CD4-positive, alpha-beta memory T cell (primary cell): ENCODE results near the gene CDCP2. TPM values are rescaled to one million over a fixed set of nuclear protein-coding genes. Genes with fewer than 3 reads are reported as not detected.

Experiments used
- CTCF ChIA-PET: fragments of 350-600 bp; sonication (Branson Sonifier 250); formaldehyde crosslinking; loops from one replicate; lab custom pipeline; 2021; ENCODE audit warnings: inconsistent platforms; ENCODE audit not compliant: partially characterized antibody; lab: Charles Lee
- POLR2A ChIA-PET: fragments of 350-600 bp; sonication (Branson Sonifier 250); formaldehyde crosslinking; loops from one replicate; lab custom pipeline; 2021; ENCODE audit not compliant: partially characterized antibody; lab: Charles Lee
- DNase-seq, 5 donors: peaks; one replicate each; pipeline versions ENCODE4 v3.0.0 to v3.0.0-alpha.2; 2020 to 2022; ENCODE audit warnings: mixed read lengths in 1 of 5
- H3K27ac ChIP-seq: one replicate; pipeline ENCODE4 v1.7.0; 2013; ENCODE audit warnings: low read depth, low read length
- H3K27me3 ChIP-seq: 2 replicates; pipeline ENCODE4 v1.7.0; 2013; ENCODE audit warnings: mild to moderate bottlenecking, low read length, moderate library complexity; ENCODE audit not compliant: insufficient read depth
- H3K36me3 ChIP-seq: 2 replicates; pipeline ENCODE4 v1.7.0; 2013; ENCODE audit warnings: mild to moderate bottlenecking, low read length, moderate library complexity; ENCODE audit not compliant: insufficient read depth
- H3K4me1 ChIP-seq: 2 replicates; pipeline ENCODE4 v1.7.0; 2013; ENCODE audit warnings: mild to moderate bottlenecking, low read length, moderate library complexity; ENCODE audit not compliant: insufficient read depth
- H3K4me3 ChIP-seq, 2 donors: one replicate each; pipeline ENCODE4 v1.7.0; 2013; ENCODE audit warnings: low read length in 2 of 2, mild to moderate bottlenecking in 1 of 2
- H3K9me3 ChIP-seq, 2 donors: one replicate each; pipeline ENCODE4 v1.7.0; 2013; ENCODE audit warnings: low read length in 2 of 2, control low read depth in 1 of 2; ENCODE audit not compliant: control insufficient read depth in 1 of 2
- H3K27ac Mint-ChIP-seq, 7 donors: one replicate each; pipeline ENCODE4 v1.8.0; 2020 to 2021; ENCODE audit warnings: mixed read lengths in 7 of 7, mild to moderate bottlenecking in 6 of 7, inconsistent platforms in 3 of 7, moderate library complexity in 3 of 7
- H3K27me3 Mint-ChIP-seq, 2 donors: one replicate each; pipeline ENCODE4 v1.8.0; 2020 to 2021; ENCODE audit warnings: mixed read lengths in 2 of 2
- H3K36me3 Mint-ChIP-seq, 2 donors: one replicate each; pipeline ENCODE4 v1.8.0; 2020 to 2021; ENCODE audit warnings: mixed read lengths in 2 of 2, inconsistent platforms in 1 of 2, mild to moderate bottlenecking in 1 of 2
- H3K4me1 Mint-ChIP-seq, 4 donors: one replicate each; pipeline ENCODE4 v1.8.0; 2020 to 2021; ENCODE audit warnings: mixed read lengths in 4 of 4, mild to moderate bottlenecking in 1 of 4
- H3K4me3 Mint-ChIP-seq, 8 donors: one replicate each; pipeline ENCODE4 v1.8.0; 2020 to 2021; ENCODE audit warnings: mixed read lengths in 8 of 8, mild to moderate bottlenecking in 7 of 8, moderate library complexity in 6 of 8, inconsistent platforms in 3 of 8
- H3K9me3 Mint-ChIP-seq, 8 donors: one replicate each; pipeline ENCODE4 v1.8.0; 2020 to 2021; ENCODE audit warnings: mixed read lengths in 8 of 8, mild to moderate bottlenecking in 5 of 8, inconsistent platforms in 3 of 8, moderate library complexity in 1 of 8
- intact Hi-C: fragments of 100-400 bp; cut with micrococcal nuclease; formaldehyde crosslinking; loops from one replicate; pipeline ENCODE4 v1.15.1; 2023
- polyA plus RNA-seq, 2 donors: library from polyadenylated mRNA; unstranded; fragments of 300-500 nt; fragmentation: Illumina TruSeq; gene quantifications; one replicate each; pipeline ENCODE4 v1.2.3, GENCODE V29; 2021
- total RNA-seq, 2 experiments: library from RNA; stranded (reverse); gene quantifications; one replicate each; pipeline ENCODE4 v1.2.3, GENCODE V29; 2021

Gene CDCP2
- total and polyA plus RNA-seq, 4 experiments from 2014 or later, result 0.19 TPM; not detected in 3

GRCh38 chr1:54176621-54177327, 24.0 kb upstream of the CDCP2 start:
- ChIA-PET POLR2A (no interaction called here), CTCF (no interaction called here)
- intact Hi-C loops, result no loop called here
- H3K4me1 ChIP-seq, result no peaks in the 10 kb centered on the region
- no peaks in the 10 kb centered on the region for H3K27me3 ChIP-seq
- no peak overlapping the region for H3K27ac ChIP-seq
- Mint-ChIP-seq H3K27ac (no peak overlapping the region), H3K36me3 (peaks cover 4 to 6% of the 10 kb centered on the region in 2 donors), H3K9me3 (no peaks in the 10 kb centered on the region), H3K4me3 (no peak overlapping the region), H3K4me1 (peaks cover 0 to 1% (median under 1%) of the 10 kb centered on the region in 4 donors), H3K27me3 (no peaks in the 10 kb centered on the region)
- no peak for DNase-seq
- H3K9me3 ChIP-seq, result no peaks in the 10 kb centered on the region
- no peaks in the 10 kb centered on the region for H3K36me3 ChIP-seq
- H3K4me3 ChIP-seq, result no peak overlapping the region

GRCh38 chr1:54174106-54174505, 21.3 kb upstream of the CDCP2 start:
- Mint-ChIP-seq H3K27me3 (no peaks in the 10 kb centered on the region), H3K4me1 (peaks cover 7 to 12% (median 8%) of the 10 kb centered on the region in 4 donors), H3K4me3 (no peak overlapping the region), H3K36me3 (peaks cover 2 to 4% of the 10 kb centered on the region in 2 donors), H3K27ac (no peak overlapping the region), H3K9me3 (no peaks in the 10 kb centered on the region)
- H3K27me3 ChIP-seq, result no peaks in the 10 kb centered on the region
- H3K9me3 ChIP-seq, result no peaks in the 10 kb centered on the region
- ChIA-PET POLR2A (no interaction called here), CTCF (no interaction called here)
- no peak overlapping the region for H3K27ac ChIP-seq
- no peaks in the 10 kb centered on the region for H3K36me3 ChIP-seq
- H3K4me1 ChIP-seq, result no peaks in the 10 kb centered on the region
- H3K4me3 ChIP-seq, result no peak overlapping the region
- DNase-seq, result no peak
- intact Hi-C loops, result no loop called here

- Mint-ChIP-seq H3K4me1 (peaks cover 7 to 12% (median 8%) of the 10 kb centered on the region in 4 donors), H3K9me3 (no peaks in the 10 kb centered on the region), H3K27ac (no peak overlapping the region), H3K36me3 (peaks cover 2 to 4% of the 10 kb centered on the region in 2 donors), H3K27me3 (no peaks in the 10 kb centered on the region), H3K4me3 (no peak overlapping the region)
- no peaks in the 10 kb centered on the region for H3K4me1 ChIP-seq
- intact Hi-C loops, result no loop called here
- ChIA-PET POLR2A (no interaction called here), CTCF (interaction anchor here (2.3 kb wide), 1 partner anchor 8 kb away, joined by 9 read pairs; no protein-coding TSS in a partner anchor)
- no peaks in the 10 kb centered on the region for H3K27me3 ChIP-seq
- no peak overlapping the region for H3K4me3 ChIP-seq
- no peaks in the 10 kb centered on the region for H3K9me3 ChIP-seq
- no peak for DNase-seq
- no peak overlapping the region for H3K27ac ChIP-seq
- no peaks in the 10 kb centered on the region for H3K36me3 ChIP-seq
Measured at GRCh38 chr1:54173681-54174080, 20.9 kb upstream of the CDCP2 start.

- H3K27ac ChIP-seq, result no peak overlapping the region
- intact Hi-C loops, result no loop called here
- H3K9me3 ChIP-seq, result no peaks in the 10 kb centered on the region
- ChIA-PET CTCF (interaction anchor here (2.3 kb wide), 1 partner anchor 9 kb away, joined by 9 read pairs; no protein-coding TSS in a partner anchor), POLR2A (no interaction called here)
- no peaks in the 10 kb centered on the region for H3K9me3 Mint-ChIP-seq
- no peaks in the 10 kb centered on the region for H3K4me1 ChIP-seq
- no peaks in the 10 kb centered on the region for H3K27me3 Mint-ChIP-seq
- H3K36me3 Mint-ChIP-seq, result peaks cover 0 to 2% of the 10 kb centered on the region in 2 donors
- no peaks in the 10 kb centered on the region for H3K36me3 ChIP-seq
- no peak overlapping the region for H3K4me3 ChIP-seq
- H3K4me1 Mint-ChIP-seq, result peaks cover 7 to 12% (median 8%) of the 10 kb centered on the region in 4 donors
- H3K27ac Mint-ChIP-seq, result peak overlapping the region in 4 of 7 donors; percentile 61 to 90 (median 80)
- no peak for DNase-seq
- H3K4me3 Mint-ChIP-seq, result peak overlapping the region in 1 of 8 donors; percentile 40
- no peaks in the 10 kb centered on the region for H3K27me3 ChIP-seq
Measured at GRCh38 chr1:54172614-54173599, 20.1 kb upstream of the CDCP2 start.

GRCh38 chr1:54171606-54172005, 18.8 kb upstream of the CDCP2 start:
- Histone ChIP-seq H3K4me3 (no peak overlapping the region), H3K9me3 (no peaks in the 10 kb centered on the region), H3K36me3 (no peaks in the 10 kb centered on the region), H3K27me3 (no peaks in the 10 kb centered on the region), H3K27ac (no peak overlapping the region), H3K4me1 (no peaks in the 10 kb centered on the region)
- DNase-seq, result no peak
- Mint-ChIP-seq H3K36me3 (peaks cover 0 to 2% of the 10 kb centered on the region in 2 donors), H3K4me1 (peaks cover 7 to 12% (median 8%) of the 10 kb centered on the region in 4 donors), H3K4me3 (no peak overlapping the region), H3K9me3 (no peaks in the 10 kb centered on the region), H3K27ac (peak overlapping the region in 2 of 7 donors; percentile 87), H3K27me3 (no peaks in the 10 kb centered on the region)
- POLR2A ChIA-PET, result no interaction called here
- intact Hi-C loops, result no loop called here
- CTCF ChIA-PET, result interaction anchor here (1.3 to 2.3 kb wide), 2 partner anchors 9 to 10 kb away, joined by 6 to 9 read pairs; no protein-coding TSS in a partner anchor

- peak overlapping the region in 3 of 8 donors; percentile 1 to 41 (median 11) for H3K4me3 Mint-ChIP-seq
- no peaks in the 10 kb centered on the region for H3K27me3 Mint-ChIP-seq
- H3K9me3 Mint-ChIP-seq, result no peaks in the 10 kb centered on the region
- no peak overlapping the region for H3K27ac ChIP-seq
- intact Hi-C loops, result no loop called here
- ChIA-PET POLR2A (no interaction called here), CTCF (interaction anchor here (1.3 kb wide), 1 partner anchor 10 kb away, joined by 6 read pairs; no protein-coding TSS in a partner anchor)
- no peaks in the 10 kb centered on the region for H3K27me3 ChIP-seq
- no peak for DNase-seq
- H3K4me3 ChIP-seq, result no peak overlapping the region
- no peaks in the 10 kb centered on the region for H3K4me1 ChIP-seq
- peaks cover 7 to 12% (median 8%) of the 10 kb centered on the region in 4 donors for H3K4me1 Mint-ChIP-seq
- H3K9me3 ChIP-seq, result no peaks in the 10 kb centered on the region
- peak overlapping the region in 3 of 7 donors; percentile 78 to 91 (median 82) for H3K27ac Mint-ChIP-seq
- no peaks in the 10 kb centered on the region for H3K36me3 ChIP-seq
- H3K36me3 Mint-ChIP-seq, result peaks cover 0 to 2% of the 10 kb centered on the region in 2 donors
Measured at GRCh38 chr1:54171016-54171415, 18.2 kb upstream of the CDCP2 start.

- intact Hi-C loops, result no loop called here
- ChIA-PET POLR2A (no interaction called here), CTCF (no interaction called here)
- Histone ChIP-seq H3K27ac (no peak overlapping the region), H3K4me1 (no peaks in the 10 kb centered on the region), H3K27me3 (no peaks in the 10 kb centered on the region), H3K9me3 (no peaks in the 10 kb centered on the region), H3K4me3 (no peak overlapping the region), H3K36me3 (no peaks in the 10 kb centered on the region)
- no peaks in the 10 kb centered on the region for H3K27me3 Mint-ChIP-seq
- DNase-seq, result no peak
- no peaks in the 10 kb centered on the region for H3K9me3 Mint-ChIP-seq
- H3K4me1 Mint-ChIP-seq, result peaks cover 7 to 12% (median 8%) of the 10 kb centered on the region in 4 donors
- H3K27ac Mint-ChIP-seq, result peak overlapping the region in 1 of 7 donors; percentile 24
- peaks cover 0 to 2% of the 10 kb centered on the region in 2 donors for H3K36me3 Mint-ChIP-seq
- H3K4me3 Mint-ChIP-seq, result no peak overlapping the region
Measured at GRCh38 chr1:54169068-54169467, 16.3 kb upstream of the CDCP2 start.
